Fibroblast of skin of left quadriceps (primary cell): ENCODE results near the gene ZNF516.

ENCODE experiments used
- DNase-seq, 2 experiments: peaks; one replicate each; pipeline ENCODE4 v3.0.0-alpha.2; 2013; ENCODE audit warnings: low read depth in 2 of 2

ZNF516 gene

GRCh38 chr18:76437910-76438309 is 57.1 kb downstream of the ZNF516 start:
- no peak for DNase-seq

GRCh38 chr18:76437011-76437410 is 58.0 kb downstream of the ZNF516 start:
- no peak for DNase-seq

- DNase-seq, result no peak
These were observed 58.7 kb downstream of the ZNF516 start for GRCh38 chr18:76436342-76436741.

- no peak for DNase-seq
These were observed 59.6 kb downstream of the ZNF516 start for GRCh38 chr18:76435316-76435989.

- no peak for DNase-seq
These were observed 60.6 kb downstream of the ZNF516 start for GRCh38 chr18:76434452-76434851.

GRCh38 chr18:76433788-76434187 is 61.3 kb downstream of the ZNF516 start:
- no peak for DNase-seq

- DNase-seq, result no peak
These were observed 61.9 kb downstream of the ZNF516 start for GRCh38 chr18:76432970-76433767.

GRCh38 chr18:76432274-76432755 is 62.7 kb downstream of the ZNF516 start:
- no peak for DNase-seq

- no peak for DNase-seq
These were observed 63.4 kb downstream of the ZNF516 start for GRCh38 chr18:76431437-76432273.

GRCh38 chr18:76430636-76431035 is 64.4 kb downstream of the ZNF516 start:
- DNase-seq, result no peak

GRCh38 chr18:76429262-76430126 is 65.5 kb downstream of the ZNF516 start:
- no peak for DNase-seq

- no peak for DNase-seq
These were observed 66.4 kb downstream of the ZNF516 start for GRCh38 chr18:76428396-76429261.

- no peak for DNase-seq
These were observed 68.2 kb downstream of the ZNF516 start for GRCh38 chr18:76426737-76427305.

- peak in 1 of 2 experiments; percentile 32 for DNase-seq
These were observed 69.6 kb downstream of the ZNF516 start for GRCh38 chr18:76425146-76426131.

GRCh38 chr18:76422838-76423237 is 72.2 kb downstream of the ZNF516 start:
- DNase-seq, result no peak

GRCh38 chr18:76422121-76422520 is 72.9 kb downstream of the ZNF516 start:
- no peak for DNase-seq

GRCh38 chr18:76421685-76422078 is 73.4 kb downstream of the ZNF516 start:
- no peak for DNase-seq

- no peak for DNase-seq
These were observed 74.0 kb downstream of the ZNF516 start for GRCh38 chr18:76420898-76421684.
